SK-MEL-5 (cell line): ENCODE measurements around the gene CLDN7. TPM values are rescaled to one million over a fixed set of nuclear protein-coding genes. Genes with fewer than 3 reads are reported as not detected.

ENCODE experiments used
- DNase-seq: peaks from one replicate; pipeline ENCODE4 v3.0.0-alpha.2; 2016; ENCODE audit warnings: low read depth, low spot score
- in situ Hi-C: cut with HindIII; loops from 2 replicates; pipeline ENCODE4 v1.10.0; 2016; ENCODE audit warnings: low sequenced_read_pairs, high pct_unique_total_duplicates, low pct_unique_long_range_greater_than_20kb
- total RNA-seq: library from RNA; depleted of rRNA; stranded (reverse); fragments of >200 nt; shearing (Covaris generic); gene quantifications from 2 replicates; pipeline ENCODE4 v1.2.3, GENCODE V29; 2014

The CLDN7 gene
- total RNA-seq, 1 experiment from 2014 or later, result not detected

GRCh38 chr17:7243453-7243729 lies 18.9 kb downstream of the CLDN7 start:
- in situ Hi-C loops, result no loop called here

GRCh38 chr17:7242717-7243452 lies 19.4 kb downstream of the CLDN7 start:
- DNase-seq, result peak; percentile 91
- in situ Hi-C loops, result no loop called here

More at GRCh38 chr17:7243453-7243729, 18.9 kb downstream of the CLDN7 start:
- DNase-seq, result no peak

GRCh38 chr17:7241783-7242716 lies 20.2 kb downstream of the CLDN7 start, which contains the start of gene GABARAP:
Gene GABARAP, minus strand, starts transcription at chr17:7242449. Its CDS starts 119 bp downstream, at chr17:7242330.
- in situ Hi-C loops, result no loop called here
- DNase-seq, result peak; percentile 90

GRCh38 chr17:7241090-7241733 lies 21.1 kb downstream of the CLDN7 start:
- in situ Hi-C loops, result no loop called here
- no peak for DNase-seq

- in situ Hi-C loops, result no loop called here
- no peak for DNase-seq
Measured at GRCh38 chr17:7240375-7240774, 21.9 kb downstream of the CLDN7 start.

- in situ Hi-C loops, result no loop called here
- DNase-seq, result peak; percentile 99
Measured at GRCh38 chr17:7239091-7240027, 22.9 kb downstream of the CLDN7 start, which contains the start of gene PHF23. Gene PHF23, minus strand, starts transcription at chr17:7239457. Its CDS starts 178 bp downstream, at chr17:7239279.

GRCh38 chr17:7238420-7239090 lies 23.7 kb downstream of the CLDN7 start:
- in situ Hi-C loops, result no loop called here
- no peak for DNase-seq

- peak; percentile 82 for DNase-seq
- in situ Hi-C loops, result no loop called here
Measured at GRCh38 chr17:7237761-7238419, 24.4 kb downstream of the CLDN7 start.

- peak; percentile 84 for DNase-seq
- in situ Hi-C loops, result no loop called here
Measured at GRCh38 chr17:7237266-7237760, 25.0 kb downstream of the CLDN7 start.

GRCh38 chr17:7236808-7237207 lies 25.5 kb downstream of the CLDN7 start:
- in situ Hi-C loops, result no loop called here
- no peak for DNase-seq

GRCh38 chr17:7235693-7236665 lies 26.3 kb downstream of the CLDN7 start:
- peak; percentile 46 for DNase-seq
- in situ Hi-C loops, result no loop called here

GRCh38 chr17:7234083-7234951 lies 28.0 kb downstream of the CLDN7 start, which contains the start of gene DVL2:
Gene DVL2, minus strand, starts transcription at chr17:7234517. Its CDS starts 255 bp downstream, at chr17:7234262.
- in situ Hi-C loops, result no loop called here
- peak; percentile 94 for DNase-seq

- in situ Hi-C loops, result no loop called here
- no peak for DNase-seq
Measured at GRCh38 chr17:7233701-7234082, 28.6 kb downstream of the CLDN7 start.

- no peak for DNase-seq
- in situ Hi-C loops, result no loop called here
Measured at GRCh38 chr17:7232114-7232513, 30.2 kb downstream of the CLDN7 start.
